TTC549 (cell line): ENCODE measurements around the gene SLCO1B1.
"Not testable (repeated sequence)": the region's sequence is repeated elsewhere in the genome, so short reads cannot be mapped to it uniquely, and the experiment has no call there.

ENCODE experiments used
- FAIRE-seq: peaks from 2 replicates; lab custom pipeline; 2012; peaks lifted over from hg19 to GRCh38; lab: Jason Lieb, UNC

SLCO1B1 gene, protein sequence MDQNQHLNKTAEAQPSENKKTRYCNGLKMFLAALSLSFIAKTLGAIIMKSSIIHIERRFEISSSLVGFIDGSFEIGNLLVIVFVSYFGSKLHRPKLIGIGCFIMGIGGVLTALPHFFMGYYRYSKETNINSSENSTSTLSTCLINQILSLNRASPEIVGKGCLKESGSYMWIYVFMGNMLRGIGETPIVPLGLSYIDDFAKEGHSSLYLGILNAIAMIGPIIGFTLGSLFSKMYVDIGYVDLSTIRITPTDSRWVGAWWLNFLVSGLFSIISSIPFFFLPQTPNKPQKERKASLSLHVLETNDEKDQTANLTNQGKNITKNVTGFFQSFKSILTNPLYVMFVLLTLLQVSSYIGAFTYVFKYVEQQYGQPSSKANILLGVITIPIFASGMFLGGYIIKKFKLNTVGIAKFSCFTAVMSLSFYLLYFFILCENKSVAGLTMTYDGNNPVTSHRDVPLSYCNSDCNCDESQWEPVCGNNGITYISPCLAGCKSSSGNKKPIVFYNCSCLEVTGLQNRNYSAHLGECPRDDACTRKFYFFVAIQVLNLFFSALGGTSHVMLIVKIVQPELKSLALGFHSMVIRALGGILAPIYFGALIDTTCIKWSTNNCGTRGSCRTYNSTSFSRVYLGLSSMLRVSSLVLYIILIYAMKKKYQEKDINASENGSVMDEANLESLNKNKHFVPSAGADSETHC

DNA sequence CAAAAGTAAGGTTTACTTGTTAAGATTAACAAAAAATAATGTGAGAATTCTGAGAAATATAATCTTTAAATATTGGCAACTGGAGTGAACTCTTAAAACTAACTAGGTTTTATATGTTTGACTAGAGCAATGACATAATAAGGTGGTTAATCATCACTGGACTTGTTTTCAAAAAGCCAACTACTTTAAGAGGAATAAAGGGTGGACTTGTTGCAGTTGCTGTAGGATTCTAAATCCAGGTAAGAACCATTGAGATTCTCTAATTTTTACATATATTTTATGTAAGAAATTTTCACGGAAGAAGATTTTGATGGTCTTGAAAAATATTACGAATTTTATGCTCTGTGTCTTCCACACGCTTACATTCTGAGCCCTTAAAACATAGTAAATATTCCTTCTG, at the start of gene SLCO1B1:
SLCO1B1 (plus strand) TSS at position 197 of the 400 bp plus-strand sequence. CDS start 10,381 bp downstream, outside the sequence.
- FAIRE-seq, result no peak

DNA sequence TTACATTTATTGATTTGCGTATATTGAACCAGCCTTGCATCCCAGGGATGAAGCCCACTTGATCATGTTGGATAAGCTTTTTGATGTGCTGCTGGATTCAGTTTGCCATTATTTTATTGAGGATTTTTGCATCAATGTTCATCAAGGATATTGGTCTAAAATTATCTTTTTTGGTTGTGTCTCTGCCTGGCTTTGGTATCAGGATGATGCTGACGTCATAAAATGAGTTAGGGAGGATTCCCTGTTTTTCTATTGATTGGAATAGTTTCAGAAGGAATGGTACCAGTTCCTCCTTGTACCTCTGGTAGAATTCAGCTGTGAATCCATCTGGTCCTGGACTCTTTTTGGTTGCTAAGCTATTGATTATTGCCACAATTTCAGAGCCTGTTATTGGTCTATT, 46.2 kb upstream of the SLCO1B1 start:
- not testable (repeated sequence) for FAIRE-seq

DNA sequence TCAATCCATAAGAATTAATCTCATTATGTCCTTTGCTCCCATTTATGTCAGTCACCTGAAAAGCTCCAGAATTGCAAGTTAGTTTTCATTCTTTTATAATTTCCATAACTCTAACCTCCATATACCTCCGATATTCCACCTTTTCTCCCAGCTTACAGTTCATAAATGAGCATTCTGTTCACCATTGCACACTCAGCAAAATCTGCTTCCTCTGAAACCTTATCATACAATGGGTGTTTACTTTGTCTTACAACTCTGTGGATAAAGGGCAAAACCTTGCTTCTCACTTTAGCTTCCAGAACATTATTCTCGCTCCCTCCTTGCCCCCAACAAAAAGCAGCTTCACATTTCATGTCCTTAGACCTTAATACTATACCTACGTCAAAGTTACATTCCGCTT, 19.3 kb upstream of the SLCO1B1 start:
- FAIRE-seq, result no peak

DNA sequence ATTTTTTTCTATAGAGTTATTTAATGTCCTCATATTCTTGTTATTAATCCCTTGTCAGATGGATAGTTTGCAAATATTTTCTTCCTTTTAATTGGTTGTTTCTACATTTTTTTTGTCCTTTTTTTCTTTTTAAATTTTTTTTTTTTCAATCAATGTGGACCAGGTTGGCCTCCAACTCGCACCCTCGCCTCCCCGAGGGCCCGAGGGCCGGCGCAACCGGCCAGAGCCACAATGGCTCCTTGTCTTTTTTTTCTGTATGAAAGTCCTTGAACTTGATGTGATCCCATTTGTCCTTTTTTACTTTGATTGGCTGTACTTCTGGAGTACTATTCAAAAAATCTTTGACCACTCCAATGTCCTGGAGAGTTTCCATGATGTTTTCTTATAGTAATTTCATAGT, 17.7 kb upstream of the SLCO1B1 start:
- no peak for FAIRE-seq

DNA sequence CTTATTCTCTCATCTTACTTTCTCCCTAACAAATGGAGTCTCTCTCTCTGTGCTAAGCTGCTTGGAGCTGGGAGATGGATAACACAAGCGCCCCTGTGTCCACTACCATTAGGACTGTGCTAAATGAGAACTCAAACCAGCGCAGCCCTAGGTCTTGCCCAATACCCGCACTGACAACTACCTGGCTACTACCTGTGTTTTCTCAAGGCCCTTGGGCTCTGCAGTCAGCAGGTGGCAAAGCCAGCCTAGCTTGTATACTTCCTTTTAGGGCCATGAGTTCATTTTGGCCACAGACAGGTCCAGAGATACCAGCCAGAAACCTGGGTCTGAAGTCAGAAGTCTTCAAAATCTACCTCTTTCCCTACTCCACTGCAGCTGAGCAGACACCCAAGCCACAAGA, 13.0 kb upstream of the SLCO1B1 start:
- no peak for FAIRE-seq

DNA sequence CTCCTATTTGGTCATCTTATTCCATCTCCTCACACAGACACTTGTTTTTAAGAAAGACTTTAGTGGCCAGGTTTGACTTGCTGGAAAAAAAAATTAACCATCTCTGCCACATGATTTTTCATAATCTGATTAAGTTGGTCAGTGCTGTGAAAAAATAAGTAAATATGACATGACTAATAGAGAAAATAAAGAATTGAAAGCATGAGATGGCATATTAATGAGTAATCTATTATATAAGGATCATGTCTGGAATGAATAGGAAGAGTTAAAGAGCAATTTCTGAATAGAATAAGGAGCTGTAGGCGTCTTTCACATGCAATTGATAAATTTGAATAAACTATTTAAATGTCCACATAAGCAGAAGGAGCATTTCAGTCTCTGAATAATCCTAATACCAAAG, 12.2 kb upstream of the SLCO1B1 start:
- FAIRE-seq, result no peak

DNA sequence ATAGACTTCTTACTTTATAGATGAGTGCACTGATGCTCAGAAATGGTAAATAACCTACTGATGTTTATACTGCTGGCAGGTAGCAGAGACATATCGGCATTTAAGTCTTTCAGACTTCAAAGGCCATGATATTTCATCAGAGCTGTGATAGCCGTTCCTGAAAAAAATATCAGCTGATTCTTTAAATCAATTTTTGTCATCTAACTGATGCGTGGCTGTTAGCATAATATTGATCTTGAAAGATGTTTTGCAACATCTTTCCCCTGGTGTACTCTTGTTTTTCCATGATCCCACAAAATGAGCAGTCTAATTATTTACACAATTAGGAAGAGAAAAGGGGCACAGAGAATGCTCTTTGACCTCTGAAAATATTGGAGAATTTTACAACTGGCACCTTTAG, 1.6 kb upstream of the SLCO1B1 start:
- FAIRE-seq, result no peak

DNA sequence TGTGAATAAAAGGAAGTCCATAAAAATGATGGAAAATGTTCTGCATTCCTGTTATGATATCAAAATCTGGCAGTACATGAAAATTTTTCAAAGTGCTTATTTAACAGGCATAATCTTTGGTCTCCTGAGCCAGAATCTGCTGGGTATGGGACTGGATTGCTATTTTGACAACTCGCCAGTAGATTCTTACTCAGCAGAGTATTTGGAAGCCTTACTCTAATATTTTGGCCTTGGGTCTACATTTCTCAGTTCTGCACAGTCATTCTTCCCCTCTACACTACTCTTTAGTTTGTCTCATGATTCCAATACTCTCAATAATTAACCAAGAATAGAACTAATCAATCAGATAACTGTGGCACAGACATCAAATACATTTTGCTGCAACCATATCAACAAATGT, 1.1 kb upstream of the SLCO1B1 start:
- FAIRE-seq, result no peak

DNA sequence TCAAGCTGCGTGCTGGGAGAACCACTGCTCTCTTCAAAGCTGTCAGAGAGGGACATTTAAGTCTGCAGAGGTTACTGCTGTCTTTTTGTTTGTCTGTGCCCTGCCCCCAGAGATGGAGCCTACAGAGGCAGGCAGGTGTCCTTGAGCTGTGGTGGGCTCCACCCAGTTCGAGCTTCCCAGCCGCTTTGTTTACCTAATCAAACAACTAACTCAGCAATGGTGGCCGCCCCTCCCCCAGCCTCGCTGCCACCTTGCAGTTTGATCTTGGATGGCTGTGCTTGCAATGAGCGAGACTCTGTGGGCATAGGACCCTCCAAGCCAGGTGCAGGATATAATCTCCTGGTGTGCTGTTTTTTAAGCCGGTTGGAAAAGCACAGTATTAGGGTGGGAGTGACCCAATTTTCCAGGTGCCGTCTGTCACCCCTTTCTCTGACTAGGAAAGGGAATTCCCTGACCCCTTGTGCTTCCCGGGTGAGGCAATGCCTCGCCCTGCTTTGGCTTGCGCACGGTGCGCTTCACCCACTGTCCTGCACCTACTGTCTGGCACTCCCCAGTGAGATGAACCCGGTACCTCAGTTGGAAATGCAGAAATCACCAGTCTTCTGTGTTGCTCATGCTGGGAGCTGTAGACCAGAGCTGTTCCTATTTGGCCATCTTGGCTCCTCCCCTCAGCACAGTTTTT, 6.5 kb downstream of the SLCO1B1 start:
- not testable (repeated sequence) for FAIRE-seq

DNA sequence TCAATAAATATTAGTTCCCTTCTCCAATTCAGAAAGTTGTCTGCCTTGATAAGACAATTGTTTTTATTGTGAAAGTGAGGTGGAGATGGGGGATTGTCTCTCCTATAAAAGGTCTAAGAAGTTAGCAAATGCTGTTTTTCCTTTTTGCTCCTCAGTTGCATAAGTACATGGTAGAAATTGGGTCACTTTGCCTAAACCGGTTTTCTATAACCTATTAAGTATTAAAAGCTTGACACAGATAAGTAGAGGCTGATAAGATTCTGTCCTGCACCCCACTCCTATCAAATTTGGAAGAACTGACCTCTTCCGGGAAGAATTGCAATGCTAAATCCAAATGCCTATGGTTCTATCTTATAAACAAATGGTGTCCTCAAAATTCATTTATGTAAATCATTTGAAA, 7.0 kb downstream of the SLCO1B1 start:
- no peak for FAIRE-seq

DNA sequence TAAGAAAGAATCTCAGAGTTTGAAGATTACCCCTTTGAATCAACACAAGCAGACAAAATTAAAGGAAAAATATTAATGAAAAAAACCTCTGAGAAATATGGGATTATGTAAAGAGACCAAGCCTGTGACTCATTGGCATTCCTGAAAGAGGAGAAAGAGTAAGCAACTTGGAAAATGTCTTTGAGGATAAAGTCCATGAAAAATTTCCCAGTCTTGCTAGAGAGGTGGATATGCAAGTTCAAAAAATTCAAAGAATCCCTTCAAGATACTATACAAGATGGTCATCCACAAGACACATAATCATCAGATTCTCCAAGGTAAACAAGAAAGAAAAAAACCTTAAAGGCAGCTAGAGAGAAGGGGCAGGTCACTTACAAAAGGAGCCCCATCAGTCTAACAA, 13.3 kb downstream of the SLCO1B1 start:
- FAIRE-seq, result no peak

DNA sequence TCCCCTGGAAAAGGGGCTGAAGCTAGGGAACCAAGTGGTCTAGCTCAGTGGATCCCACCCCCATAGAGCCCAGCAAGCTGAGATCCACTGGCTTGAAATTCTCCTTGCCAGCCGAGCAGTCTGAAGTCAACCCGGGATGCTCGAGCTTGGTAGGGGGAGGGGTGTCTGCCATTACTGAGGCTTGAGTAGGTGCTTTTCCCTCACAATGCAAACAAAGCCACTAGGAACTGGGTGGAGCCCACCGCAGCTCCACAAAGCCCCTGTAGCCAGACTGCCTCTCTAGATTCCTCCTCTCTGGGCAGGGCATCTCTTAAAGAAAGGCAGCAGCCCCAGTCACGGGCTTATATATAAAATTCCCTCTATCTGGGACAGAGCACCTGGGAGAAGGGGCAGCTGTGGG, 18.9 kb downstream of the SLCO1B1 start:
- FAIRE-seq, result not testable (repeated sequence)

DNA sequence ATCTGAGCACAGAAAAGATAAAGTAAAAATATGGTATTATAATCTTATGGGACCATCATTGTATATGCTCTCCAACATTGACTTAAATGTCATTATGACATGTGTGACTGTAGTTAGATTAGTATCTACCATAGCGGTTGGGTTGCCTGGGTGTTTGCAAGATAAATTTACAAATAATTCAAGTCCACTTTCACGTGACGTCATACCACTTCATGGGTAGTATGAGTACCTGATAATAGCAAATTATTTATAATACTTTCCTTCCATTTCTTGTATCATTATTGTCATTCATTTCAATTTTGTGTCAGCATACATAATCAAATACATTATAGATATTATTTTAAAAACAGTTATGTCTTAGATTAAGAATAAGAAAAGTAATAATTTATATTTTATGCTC, 20.2 kb downstream of the SLCO1B1 start:
- no peak for FAIRE-seq

DNA sequence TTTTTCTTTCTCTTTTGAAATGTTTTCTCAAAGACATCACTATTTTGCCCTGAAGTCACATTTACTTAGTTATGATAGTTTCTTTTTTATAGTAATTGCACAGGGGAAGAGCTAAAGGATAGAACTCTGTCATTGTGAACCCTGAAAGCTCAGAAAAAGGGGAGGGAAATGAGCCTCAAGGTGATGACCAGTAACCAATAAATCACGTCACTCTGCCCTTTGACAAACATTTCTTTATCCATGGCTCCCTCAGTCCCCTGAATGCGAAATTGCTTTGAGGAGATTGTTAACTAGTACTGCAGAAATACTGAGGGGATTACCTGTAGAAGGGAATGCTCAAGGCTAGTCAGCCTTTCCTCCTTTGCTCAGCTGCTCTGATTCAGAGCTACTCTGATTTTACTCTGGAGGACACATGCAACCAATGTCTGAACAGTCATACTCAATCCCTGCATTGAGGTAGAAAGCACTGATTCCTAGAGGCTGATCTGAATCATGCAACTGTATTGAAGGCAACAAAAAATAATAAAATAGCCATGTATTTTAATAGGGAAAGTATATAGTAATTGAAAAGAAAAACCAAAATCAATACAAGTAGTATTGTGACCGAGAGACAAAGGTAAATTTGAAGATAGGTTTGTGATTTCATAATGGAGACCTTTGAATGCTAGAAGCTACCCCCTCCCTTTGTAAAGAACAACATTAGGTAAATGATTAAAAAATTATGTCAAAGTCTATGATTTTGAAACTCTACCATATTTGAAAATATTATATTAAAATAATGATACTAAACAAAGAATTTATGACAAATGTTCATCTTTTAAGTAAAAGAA, 24.7 kb downstream of the SLCO1B1 start:
- FAIRE-seq, result no peak

DNA sequence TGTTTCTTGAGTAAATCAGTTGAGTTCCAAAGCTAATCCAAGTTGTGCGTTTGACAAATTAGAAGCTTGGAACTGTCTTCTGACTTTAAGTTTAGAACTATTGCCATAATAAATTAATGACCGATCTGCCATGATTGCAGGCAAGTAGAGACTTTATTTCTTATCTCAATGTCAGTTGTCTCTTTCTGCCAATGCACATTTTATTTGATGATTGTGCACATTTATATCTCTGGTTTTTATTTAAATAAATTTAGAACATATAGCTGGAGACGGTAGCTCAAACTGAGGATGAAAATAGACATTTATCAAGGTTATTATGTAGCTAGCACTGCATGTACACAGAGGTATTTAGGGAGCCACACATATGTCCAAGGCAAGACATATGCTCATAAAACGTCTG, 34.1 kb downstream of the SLCO1B1 start:
- FAIRE-seq, result no peak

DNA sequence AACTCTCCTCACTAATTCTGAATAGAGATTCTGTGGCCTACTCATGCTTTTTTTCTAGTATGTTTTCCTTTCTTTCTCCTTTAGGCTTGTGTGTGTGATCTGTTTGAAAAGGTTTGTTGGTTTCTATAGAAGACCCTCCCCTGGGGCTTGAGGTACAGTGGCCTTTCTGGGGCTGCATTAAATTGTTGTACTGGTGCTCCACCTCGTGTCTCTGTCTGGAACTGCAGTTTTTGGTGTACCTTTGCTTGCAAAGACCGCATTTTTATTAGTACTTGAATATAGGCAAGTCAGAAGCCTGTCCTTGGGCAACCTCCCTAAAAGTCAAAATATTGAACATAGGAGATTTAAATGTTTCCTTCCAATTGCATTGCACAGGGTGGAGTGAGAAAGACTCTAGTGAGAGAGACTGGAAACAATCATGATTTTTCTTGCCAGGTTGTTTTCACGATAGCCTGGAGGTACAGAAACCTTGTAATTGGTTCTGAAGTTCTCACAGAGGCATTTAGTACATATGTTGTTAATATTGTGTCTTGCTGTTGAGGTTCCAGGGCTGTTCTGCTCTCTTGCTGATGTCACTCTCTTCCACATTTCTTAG, 39.0 kb downstream of the SLCO1B1 start:
- FAIRE-seq, result no peak

DNA sequence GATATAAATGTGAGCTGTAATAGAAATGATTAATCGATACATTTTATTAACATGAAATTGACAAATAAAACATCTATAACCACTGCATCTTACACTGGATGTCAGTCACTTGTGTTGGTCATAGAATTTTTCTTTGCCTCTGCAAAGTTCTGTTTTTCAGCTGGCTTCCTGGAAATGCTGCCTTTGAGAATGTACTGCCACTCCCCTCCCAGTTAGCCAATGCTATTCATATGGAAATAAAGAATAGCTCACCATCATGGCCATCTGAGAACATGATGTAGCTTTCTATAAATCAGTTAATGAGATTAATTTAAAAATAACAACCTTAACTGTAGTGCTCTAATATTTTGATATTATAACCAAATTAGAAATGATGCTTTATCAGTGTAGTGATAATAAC, 41.1 kb downstream of the SLCO1B1 start:
- no peak for FAIRE-seq

DNA sequence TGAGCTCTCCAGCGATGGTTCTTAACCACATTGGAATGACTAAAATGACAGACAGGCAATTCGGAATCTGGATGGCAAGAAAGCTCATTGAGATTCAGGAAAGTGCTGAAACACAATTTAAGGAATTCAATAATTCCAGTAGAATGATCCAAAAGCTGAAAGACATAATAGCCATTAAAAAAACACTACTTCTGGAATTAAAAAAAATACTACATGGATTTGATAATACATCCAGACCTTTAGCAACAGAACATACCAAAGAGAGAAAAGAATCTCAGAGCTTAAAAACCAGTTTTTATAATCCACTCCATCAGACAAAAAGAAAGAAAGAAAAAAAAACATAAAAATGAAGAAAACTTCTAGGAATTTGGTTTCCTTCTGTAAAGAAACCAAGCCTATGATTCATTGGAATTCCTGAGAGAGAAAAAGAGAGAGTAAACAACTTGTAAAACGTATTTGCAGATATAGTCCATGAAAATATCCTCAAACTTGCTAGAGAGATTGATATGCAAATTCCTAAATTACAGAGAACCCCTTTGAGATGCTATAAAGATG, 52.8 kb downstream of the SLCO1B1 start:
- FAIRE-seq, result no peak

DNA sequence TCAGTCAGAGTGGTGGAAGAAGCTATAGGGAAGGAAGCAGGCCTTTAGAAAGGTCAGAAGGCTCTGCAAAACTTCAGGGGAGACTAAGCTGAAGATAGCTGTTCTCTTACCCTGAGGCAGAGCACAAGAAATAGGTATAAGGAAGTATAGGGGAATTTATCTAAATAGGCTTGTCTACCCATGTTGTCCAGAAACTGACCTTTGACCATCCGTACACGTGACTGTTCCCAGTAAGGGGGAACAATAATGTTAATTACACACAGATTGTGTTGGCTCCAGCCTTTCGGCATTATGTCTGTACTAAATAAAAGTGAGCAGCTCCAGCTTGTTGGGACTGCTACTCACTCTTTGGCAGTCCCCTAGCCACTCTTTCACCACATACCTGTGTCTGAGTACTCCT, 59.0 kb downstream of the SLCO1B1 start:
- no peak for FAIRE-seq

DNA sequence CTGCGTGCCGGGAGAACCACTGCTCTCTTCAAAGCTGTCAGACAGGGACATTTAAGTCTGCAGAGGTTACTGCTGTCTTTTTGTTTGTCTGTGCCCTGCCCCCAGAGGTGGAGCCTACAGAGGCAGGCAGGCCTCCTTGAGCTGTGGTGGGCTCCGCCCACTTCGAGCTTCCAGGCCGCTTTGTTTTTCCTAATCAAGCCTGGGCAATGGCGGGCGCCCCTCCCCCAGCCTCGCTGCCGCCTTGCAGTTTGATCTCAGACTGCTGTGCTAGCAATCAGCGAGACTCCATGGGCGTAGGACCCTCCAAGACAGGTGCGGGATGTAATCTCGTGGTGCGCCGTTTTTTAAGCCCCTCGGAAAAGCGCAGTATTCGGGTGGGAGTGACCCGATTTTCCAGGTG, 83.4 kb downstream of the SLCO1B1 start:
- FAIRE-seq, result not testable (repeated sequence)

DNA sequence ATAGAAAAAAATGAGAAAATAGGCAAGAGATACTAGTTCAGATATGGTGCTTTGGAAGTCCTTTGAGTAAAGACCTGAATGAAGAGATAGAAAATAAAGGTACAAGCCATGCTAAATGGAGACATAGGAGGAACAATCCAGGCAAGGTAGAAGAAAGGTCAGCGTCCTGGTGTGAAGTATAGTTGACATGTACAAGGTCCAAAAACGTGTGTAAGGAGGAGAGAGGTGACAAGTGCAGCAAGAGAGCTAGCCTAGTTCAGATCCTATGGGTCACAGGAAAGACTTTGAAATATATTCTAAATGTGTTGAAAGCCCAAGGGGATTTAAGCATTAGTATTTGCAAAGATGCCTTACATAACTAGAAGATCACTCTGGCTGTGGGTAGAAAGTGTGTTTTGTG, 88.2 kb downstream of the SLCO1B1 start:
- no peak for FAIRE-seq

DNA sequence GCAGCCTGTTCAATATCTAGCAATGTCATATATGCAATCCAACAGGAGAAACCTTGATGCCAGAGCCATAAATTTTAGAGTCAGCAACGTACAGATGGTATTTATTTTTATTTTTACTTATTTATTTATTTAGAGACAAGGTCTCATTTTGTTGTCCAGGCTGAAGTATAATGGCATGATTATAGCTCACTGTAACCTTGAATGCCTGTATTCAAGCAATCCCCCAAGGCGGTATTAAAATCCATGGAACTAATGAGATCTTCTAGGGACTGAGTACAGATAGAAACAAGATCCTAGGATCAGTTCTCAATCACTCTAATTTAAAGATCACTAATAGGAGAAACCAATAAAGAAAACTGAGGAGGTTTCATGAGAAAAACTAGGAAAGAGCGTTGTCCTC, 89.3 kb downstream of the SLCO1B1 start:
- FAIRE-seq, result no peak
